NCI-H82 (cell line): ENCODE measurements around the gene SPEG.

ENCODE experiments used
- DNase-seq: peaks from one replicate; lab custom pipeline; 2025; lab: John Stamatoyannopoulos, UW

The SPEG gene

DNA sequence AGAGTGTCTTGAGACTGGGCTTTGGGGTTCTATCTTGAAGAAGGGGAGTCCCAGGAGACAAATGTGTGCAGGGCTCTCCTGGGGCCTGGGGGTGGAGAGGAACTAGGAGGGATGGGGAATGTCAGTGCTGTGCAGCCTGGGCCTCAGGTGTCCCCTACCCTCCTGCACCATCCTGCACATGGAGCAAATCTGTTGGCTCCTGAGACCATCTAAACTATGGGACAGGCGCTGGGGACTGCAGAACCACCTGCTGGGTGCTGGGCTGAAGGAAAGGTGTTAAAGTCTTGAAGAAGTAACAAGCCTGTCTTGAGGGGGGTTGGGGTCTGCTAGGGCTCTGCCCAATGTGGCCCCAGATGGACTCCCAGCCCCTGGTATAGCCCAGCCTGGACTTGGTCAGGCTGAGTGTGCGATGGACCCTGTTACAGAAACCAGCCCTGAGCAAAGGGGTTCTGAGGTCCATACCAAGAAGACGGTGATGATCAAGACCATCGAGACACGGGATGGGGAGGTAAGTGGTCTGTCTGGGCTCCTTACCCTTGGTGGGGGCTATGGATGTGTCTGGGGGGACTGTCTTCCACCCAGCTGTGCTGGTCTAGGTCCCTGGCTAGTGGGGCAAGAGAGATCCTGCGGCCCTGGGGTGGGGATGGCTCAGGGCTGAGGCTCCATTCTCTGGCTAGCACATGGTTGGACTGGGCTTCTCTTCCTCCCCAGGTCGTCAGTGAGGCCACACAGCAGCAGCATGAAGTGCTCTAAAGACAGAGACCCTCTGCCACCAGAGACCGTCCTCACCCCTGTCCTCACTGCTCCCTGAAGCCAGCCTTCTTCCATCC, 9.2 kb upstream of the SPEG start:
- no peak for DNase-seq

DNA sequence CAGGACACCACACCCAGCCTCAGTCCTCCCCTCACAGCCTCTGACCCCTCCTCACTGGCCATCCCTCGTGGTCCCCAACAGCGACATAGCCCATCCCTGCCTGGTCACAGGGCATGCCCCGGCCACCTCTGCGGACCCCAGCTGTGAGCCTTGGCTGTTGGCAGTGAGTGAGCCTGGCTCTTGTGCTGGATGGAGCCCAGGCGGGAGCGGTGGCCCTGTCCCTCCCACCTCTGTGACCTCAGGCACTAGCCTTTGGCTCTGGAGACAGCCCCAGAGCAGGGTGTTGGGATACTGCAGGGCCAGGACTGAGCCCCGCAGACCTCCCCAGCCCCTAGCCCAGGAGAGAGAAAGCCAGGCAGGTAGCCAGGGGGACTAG, 8.6 kb upstream of the SPEG start:
- DNase-seq = no peak

DNA sequence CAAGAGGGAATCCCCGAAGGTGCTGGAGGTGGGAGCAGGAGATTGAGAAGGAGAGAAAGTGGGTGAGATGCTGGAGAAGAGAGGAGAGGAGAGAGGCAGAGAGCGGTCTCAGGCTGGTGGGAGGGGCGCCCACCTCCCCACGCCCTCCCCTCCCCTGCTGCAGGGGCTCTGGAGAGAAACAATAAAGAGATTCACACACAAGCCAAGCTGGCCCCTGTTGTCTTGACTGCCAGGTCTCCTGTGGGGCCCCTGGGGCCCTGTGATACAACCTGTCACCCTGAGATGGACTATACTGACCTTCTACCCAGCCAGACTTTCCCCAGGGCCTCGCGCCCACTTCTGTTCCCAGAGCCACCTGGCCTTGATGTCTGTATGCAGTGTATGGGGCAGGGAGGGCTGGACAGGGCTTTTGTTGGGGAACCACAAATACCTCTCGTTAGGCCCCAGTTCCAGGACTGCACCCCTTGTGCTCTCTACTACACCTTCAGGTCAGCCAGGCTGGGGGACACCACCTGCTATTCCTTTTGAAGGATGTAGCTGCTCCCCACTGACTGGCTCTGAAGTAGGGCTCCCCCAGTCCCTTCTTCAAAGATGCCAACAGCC, 8.0 kb upstream of the SPEG start:
- DNase-seq = no peak

GRCh38 chr2:219428469-219428868, 6.2 kb upstream of the SPEG start:
- no peak for DNase-seq

DNA sequence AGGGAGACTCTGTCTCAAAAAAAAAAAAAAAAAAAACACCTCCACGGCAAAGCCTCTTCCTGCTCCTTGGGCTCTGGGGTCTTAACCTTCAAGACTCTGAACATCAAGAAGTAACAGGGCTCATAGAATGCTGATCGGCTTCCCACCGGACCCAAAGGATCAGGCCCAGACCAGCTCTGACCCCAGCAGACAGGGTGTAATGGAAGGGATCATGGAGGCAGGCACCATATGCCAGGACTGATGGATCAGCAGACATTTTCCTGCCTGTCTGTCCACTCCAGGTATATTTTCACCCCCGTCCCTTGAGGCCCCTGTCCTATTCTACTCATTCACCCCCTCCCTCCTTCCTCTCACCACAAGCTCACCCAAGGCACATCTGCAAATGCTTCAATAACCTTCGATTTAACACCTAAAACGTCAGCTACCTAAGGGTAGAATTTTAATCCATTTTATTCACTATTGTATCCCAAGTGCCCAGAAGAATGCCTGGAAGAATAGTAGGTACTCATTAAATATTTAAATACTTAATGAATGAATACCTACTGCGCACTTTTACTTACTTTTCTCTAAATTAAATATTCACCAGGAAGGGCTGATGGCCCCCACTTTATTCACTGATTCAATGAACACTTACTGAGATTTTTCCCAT, 4.6 kb upstream of the SPEG start:
- no peak for DNase-seq

- DNase-seq = peak; percentile 60
Measured at GRCh38 chr2:219430633-219431615, 3.7 kb upstream of the SPEG start.

GRCh38 chr2:219433666-219434467, 776 bp upstream of the SPEG start:
- DNase-seq = peak; percentile 92

- no peak for DNase-seq
Measured at GRCh38 chr2:219434468-219434717, 250 bp upstream of the SPEG start.

DNA sequence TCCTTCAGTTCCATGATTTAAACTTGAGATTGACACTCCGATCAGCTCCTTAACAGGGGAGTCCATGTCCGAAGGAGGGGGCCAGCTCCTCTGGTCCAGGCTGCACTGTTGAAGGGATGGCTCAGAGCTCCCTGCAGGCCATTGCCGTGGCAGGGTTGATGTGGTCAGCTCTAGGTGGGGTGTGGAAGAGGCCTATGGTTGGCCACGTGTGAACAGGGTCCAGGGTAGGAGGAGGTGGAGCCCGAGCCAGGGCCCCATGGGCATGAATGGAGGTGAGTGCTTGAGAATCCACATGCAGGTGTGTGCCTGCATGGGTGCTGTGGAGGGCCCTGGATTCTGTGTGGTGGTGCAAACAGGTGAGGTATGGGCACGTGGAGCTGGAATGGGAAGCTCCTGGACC, 1.1 kb downstream of the SPEG start:
- DNase-seq = no peak

DNA sequence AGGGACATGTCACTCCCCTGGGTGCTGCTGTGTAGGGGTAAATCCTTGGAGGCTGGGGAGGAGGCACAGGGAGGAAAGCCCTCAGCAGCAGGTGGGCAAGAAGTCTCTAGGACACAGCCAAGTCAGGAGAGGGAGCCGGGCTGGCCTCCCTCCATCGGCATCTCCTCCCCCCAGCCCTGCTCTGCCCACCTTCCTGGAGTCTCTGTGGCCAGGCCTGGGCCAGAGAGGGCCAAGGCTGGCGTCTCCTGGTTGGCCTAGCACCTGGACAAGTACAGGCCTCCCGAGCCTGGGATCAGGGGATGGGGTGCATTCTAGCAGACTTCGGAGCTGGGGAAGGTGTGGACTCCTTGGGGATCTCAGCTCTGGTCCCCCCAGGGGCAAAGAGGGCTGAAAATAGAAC, 1.8 kb downstream of the SPEG start:
- no peak for DNase-seq

DNA sequence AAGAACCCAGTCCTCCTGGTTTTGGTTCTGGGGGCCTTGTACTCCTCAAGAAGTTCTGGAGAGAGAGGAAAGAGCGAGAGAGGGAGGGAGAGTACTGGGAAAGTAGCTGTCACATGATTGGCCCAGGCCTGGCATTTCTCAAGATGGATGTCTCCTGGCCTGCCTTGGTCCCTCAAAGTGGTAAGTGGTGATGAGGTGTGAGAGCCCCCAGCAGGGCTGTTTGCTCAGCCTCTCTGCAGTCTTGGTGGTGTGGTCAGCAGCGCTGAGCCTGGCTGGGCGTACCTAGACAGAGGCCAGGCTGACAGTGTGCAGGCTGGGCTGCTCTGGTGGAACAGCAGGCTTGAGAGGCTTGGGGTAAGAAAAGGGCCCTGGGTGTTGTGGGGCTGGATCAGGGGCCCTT, 2.5 kb downstream of the SPEG start:
- DNase-seq = no peak

- no peak for DNase-seq
Measured at GRCh38 chr2:219437690-219438206, 3.1 kb downstream of the SPEG start.

GRCh38 chr2:219438453-219438852, 3.8 kb downstream of the SPEG start:
- no peak for DNase-seq

- no peak for DNase-seq
Measured at GRCh38 chr2:219439506-219439905, 4.9 kb downstream of the SPEG start.

DNA sequence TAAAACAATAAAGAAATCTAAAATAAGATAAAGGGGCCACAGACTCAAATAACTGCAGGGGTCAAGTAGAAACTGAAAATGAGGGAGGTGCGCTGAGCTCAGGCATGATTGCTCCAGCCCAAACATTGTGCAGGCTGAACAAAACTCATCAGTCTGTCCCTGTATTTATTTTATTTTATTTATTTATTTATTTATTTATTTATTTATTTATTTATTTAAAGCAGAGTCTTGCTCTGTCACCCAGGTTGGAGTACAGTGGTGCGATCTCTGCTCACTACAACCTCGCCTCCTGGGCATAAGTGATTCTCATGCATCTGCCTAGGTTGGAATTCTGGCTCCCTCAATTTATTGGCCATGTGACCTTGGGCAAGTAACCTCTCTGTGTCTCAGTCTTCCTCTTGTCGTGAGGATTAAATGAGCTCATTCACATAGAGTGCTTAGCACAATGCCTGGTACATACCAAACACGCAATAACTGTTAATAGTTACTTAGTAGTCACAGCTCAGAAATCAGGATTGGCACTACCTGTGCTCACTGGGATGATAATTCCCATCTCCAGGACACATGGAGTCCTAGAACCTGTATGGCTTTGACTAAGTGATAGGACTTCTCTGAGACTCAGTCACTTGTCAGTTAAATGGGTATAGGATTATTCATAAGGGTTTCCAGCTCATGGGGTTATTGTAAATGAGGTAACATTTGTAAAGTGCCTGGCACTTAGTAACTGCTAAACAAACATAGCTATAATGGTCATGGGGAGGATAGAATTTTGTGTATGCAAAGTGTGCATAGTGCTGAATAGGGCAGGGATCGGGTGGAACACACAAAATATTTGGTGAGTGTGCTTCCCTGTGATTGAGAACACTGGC, 6.0 kb downstream of the SPEG start:
- peak; percentile 28 for DNase-seq

DNA sequence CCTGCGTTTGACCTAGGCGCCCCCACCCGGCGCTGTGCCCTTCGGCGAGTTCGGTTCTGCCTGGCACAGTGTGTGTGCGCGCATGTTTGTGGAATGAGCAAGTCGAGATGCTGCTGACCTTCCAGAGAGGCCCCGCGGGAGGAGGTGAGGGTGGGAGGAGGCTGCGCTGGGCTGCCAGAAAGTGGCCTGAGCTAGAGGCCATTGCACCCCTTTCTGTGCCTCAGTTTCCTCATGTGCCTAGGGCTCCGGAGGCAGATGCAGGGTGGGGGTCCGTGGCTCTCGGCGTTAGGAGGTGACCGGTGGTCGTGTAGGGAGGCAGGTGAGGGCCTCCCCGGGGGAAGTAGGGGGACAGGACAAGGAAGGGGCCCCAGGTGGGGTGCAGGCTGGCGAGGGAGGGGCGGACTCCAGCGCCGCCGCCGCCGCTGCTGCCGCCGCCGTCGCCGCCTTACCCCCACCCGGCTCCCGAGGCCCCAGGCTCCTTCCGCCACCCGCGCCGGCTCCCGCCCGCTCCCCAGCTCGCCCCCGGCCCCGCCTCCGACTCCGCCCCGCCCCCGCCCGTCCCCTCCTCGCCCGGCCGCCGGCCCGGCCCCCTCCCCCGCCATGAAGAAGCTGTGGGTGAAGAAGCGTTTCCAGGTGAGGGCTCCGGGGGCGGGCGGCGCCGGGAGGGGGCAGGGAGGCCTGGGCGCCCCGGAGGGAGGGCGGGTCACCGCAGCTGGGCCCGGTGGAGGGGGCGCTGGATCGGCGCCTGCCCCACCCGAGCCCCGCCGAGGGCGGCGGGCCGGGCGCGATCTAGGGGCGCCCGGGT, 7.0 kb downstream of the SPEG start:
- DNase-seq = peak; percentile 82

DNA sequence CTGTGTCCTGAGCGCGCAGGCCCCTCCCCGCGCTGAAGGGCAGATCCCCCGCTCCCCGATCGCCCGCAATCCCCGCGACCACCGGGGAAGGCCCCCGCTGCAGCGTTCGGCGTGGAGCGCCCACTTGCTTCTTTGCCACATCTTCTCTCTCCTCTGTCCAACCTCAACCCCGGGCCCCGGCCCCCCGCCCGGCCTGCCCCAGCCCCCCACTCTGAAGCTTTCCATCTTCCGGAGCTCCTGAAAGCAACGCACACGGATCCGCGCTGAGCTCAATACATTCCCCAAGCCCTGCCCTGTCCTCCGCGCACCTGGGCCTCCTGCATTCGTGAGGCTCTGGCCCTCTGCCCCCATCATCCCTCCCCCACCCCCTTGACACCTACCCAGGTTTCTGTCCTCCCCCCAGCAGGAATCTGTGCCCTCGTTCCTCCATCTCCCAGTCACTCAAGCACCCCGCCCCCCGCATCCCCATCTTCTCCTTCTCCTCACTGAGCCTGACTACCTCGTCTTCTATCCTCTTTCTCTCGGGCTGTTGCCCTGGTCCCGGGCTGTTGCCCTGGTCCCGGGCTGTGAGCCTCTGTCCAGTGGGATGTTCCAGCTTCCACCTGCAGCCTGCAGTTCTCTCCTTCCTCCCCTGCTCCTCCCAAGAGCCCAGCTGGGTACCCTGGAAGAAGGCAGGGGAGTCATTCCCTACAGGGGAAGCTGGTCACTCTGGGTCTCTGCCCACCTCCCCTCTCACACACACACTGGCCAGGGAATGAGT, 7.8 kb downstream of the SPEG start:
- peak; percentile 43 for DNase-seq

- DNase-seq = no peak
Measured at GRCh38 chr2:219443016-219443696, 8.5 kb downstream of the SPEG start.
